Measurements from ENCODE around the gene NKX6-2.
A peak's percentile ranks its signal among the peaks of the same experiment; 100 is the strongest.

Gene NKX6-2

DNA sequence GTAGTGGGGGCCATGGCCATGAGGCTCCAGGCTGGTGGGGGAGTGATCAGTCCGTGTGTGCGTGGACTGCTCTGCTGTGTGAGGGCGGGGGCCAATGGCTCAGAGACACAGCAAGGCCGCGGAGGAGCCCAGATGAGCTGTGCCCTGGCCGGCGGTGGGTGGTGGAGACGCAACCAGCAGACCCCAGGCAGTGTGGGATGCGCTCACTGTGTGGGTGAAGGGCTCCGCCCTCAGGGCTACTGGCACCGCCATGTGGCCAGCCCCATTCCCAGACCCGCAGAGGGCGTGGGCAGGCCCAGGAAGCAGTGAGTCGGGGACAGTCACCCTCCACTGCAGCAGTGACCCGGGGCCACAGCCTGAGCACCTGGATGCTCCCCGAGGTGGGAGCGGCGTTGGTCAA lies 9.1 kb downstream of the NKX6-2 start:
- H3K4me3 ChIP-seq (ENCODE audit: insufficient read depth in 1 of 2, low read depth in 1 of 2, low read length in 2 of 2): no peak overlapping the region
- H3K4ac ChIP-seq (ENCODE audit: low read depth in 1 of 2, low read length in 2 of 2): no peak overlapping the region
- DNase-seq: no peak
- no peak overlapping the region for H2BK12ac ChIP-seq (ENCODE audit: low read length in 2 of 2)
- H3K4me1 ChIP-seq (ENCODE audit: control insufficient read depth, insufficient read depth, low read depth, low read length): peaks cover 2% of the 10 kb centered on the region
- no peak overlapping the region for H3K18ac ChIP-seq (ENCODE audit: low read depth in 1 of 2, low read length in 2 of 2)
- no peak overlapping the region for H3K9ac ChIP-seq (ENCODE audit: low read length)
- H3K9me3 ChIP-seq (ENCODE audit: control insufficient read depth, low read length): no peaks in the 10 kb centered on the region
- H3K4me2 ChIP-seq (ENCODE audit: low read length, poor library complexity, severe bottlenecking): no peak overlapping the region
- whole genome bisulfite sequencing: 85% methylated on average over 18 of the region's 18 CpGs
- no peak overlapping the region for H2BK5ac ChIP-seq (ENCODE audit: low read depth, low read length, poor library complexity, severe bottlenecking)
- peaks cover 8 to 56% of the 10 kb centered on the region in 2 experiments for H3K36me3 ChIP-seq (ENCODE audit: control insufficient read depth in 1 of 2, insufficient read depth in 2 of 2, low read depth in 1 of 2, low read length in 2 of 2)
- no peak overlapping the region for H2BK120ac ChIP-seq (ENCODE audit: low read depth, low read length)
- no peaks in the 10 kb centered on the region for H3K27me3 ChIP-seq (ENCODE audit: control insufficient read depth in 1 of 2, insufficient read depth in 1 of 2, low read length in 2 of 2)
- H2AFZ ChIP-seq (ENCODE audit: low read depth, low read length): no peak overlapping the region
- H3K79me1 ChIP-seq (replicated peaks; ENCODE audit: low read length, poor library complexity, severe bottlenecking): peaks cover 2% of the 10 kb centered on the region
- no peak overlapping the region for H2BK15ac ChIP-seq (ENCODE audit: low read depth, poor library complexity, severe bottlenecking)
- H2AK5ac ChIP-seq (ENCODE audit: low read length, severe bottlenecking): no peak overlapping the region
- no peak overlapping the region for H3K27ac ChIP-seq (ENCODE audit: low read length, poor library complexity, severe bottlenecking)
- no peak overlapping the region for H3K23ac ChIP-seq (ENCODE audit: low read length in 2 of 2)
- no peak overlapping the region for H3K14ac ChIP-seq (ENCODE audit: low read length in 2 of 2)
- no peak overlapping the region for H4K8ac ChIP-seq (ENCODE audit: low read length)
- no peak overlapping the region for H4K91ac ChIP-seq (ENCODE audit: low read length)

DNA sequence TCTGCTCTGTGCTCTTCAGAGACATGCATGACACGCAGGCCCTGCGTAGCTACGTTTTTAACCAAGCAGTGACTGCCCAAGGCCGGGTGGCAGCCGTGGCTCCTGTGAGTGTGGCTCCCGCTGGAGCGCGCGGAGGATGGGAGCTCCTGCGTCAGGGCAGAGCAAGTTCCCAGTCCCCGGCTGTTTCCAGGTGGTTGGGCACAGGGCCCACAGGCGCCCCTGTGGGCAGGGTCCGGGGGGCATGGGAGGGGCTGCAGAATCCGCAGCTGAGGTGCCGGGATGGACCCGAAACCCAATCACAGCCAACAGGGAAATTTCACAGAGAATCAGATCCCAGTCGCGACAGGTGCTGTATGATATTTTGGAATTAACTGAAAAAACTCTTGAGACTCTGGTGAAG lies 9.8 kb downstream of the NKX6-2 start:
- H3K4me2 ChIP-seq (ENCODE audit: low read length, poor library complexity, severe bottlenecking): no peak overlapping the region
- peaks cover 2% of the 10 kb centered on the region for H3K79me1 ChIP-seq (replicated peaks; ENCODE audit: low read length, poor library complexity, severe bottlenecking)
- H3K27me3 ChIP-seq (ENCODE audit: control insufficient read depth in 1 of 2, insufficient read depth in 1 of 2, low read length in 2 of 2): no peaks in the 10 kb centered on the region
- no peak overlapping the region for H2BK5ac ChIP-seq (ENCODE audit: low read depth, low read length, poor library complexity, severe bottlenecking)
- no peak overlapping the region for H3K4me3 ChIP-seq (ENCODE audit: insufficient read depth in 1 of 2, low read depth in 1 of 2, low read length in 2 of 2)
- H2BK12ac ChIP-seq (ENCODE audit: low read length in 2 of 2): no peak overlapping the region
- H4K8ac ChIP-seq (ENCODE audit: low read length): no peak overlapping the region
- H3K27ac ChIP-seq (ENCODE audit: low read length, poor library complexity, severe bottlenecking): no peak overlapping the region
- no peak overlapping the region for H4K91ac ChIP-seq (ENCODE audit: low read length)
- no peak for DNase-seq
- H3K23ac ChIP-seq (ENCODE audit: low read length in 2 of 2): no peak overlapping the region
- no peak overlapping the region for H2AK5ac ChIP-seq (ENCODE audit: low read length, severe bottlenecking)
- no peak overlapping the region for H3K18ac ChIP-seq (ENCODE audit: low read depth in 1 of 2, low read length in 2 of 2)
- H3K36me3 ChIP-seq (ENCODE audit: control insufficient read depth in 1 of 2, insufficient read depth in 2 of 2, low read depth in 1 of 2, low read length in 2 of 2): peaks cover 1 to 55% of the 10 kb centered on the region in 2 experiments
- H3K9me3 ChIP-seq (ENCODE audit: control insufficient read depth, low read length): no peaks in the 10 kb centered on the region
- H3K4me1 ChIP-seq (ENCODE audit: control insufficient read depth, insufficient read depth, low read depth, low read length): peaks cover 2% of the 10 kb centered on the region
- no peak overlapping the region for H2AFZ ChIP-seq (ENCODE audit: low read depth, low read length)
- WGBS: 95% methylated on average over 18 of the region's 18 CpGs
- no peak overlapping the region for H3K14ac ChIP-seq (ENCODE audit: low read length in 2 of 2)
- no peak overlapping the region for H3K4ac ChIP-seq (ENCODE audit: low read depth in 1 of 2, low read length in 2 of 2)
- H2BK15ac ChIP-seq (ENCODE audit: low read depth, poor library complexity, severe bottlenecking): no peak overlapping the region
- no peak overlapping the region for H2BK120ac ChIP-seq (ENCODE audit: low read depth, low read length)
- H3K9ac ChIP-seq (ENCODE audit: low read length): no peak overlapping the region

DNA sequence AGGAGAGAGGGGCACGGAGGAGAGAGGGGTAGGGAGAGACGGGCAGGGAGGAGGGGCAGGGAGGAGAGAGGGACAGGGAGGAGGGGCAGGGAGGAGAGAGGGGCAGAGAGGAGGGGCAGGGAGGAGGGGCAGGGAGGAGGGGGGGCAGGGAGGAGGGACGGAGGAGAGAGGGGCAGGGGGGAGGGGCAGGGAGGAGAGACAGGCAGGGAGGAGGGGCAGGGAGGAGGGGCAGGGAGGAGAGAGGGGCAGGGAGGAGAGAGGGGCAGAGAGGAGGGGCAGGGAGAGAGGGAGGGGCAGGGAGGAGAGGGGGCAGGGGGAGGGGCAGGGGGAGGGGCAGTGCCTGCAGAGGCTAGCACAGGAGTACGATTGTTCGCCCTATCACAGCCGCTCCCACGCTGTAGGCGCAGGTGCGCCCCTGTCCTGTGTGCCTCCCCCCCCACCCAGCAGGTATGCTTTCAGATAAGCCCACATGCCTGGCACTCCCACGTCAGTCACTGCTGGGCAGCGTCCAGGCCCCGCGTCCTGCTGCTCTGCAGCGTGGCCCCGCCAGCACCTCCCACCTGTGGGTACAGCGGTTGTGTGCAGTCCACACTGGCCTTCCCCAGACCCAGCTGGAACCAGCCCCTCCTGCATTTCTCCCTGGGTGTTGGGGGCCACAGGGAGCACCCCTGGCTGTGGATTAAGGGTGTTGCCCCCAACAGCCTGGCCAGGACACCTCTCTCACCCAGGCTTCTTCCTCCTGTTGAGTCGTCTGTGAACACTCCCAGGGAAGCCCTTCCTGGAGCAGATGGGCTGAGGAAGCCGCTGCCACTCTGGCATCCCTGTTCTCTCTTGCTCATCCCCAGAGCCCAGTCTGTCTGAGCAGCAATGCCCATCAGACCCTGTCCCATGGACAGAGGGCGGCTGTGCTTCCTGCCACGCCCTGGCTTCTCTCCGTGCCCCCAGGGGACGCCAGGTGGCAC lies 10.8 kb downstream of the NKX6-2 start:
- no peak overlapping the region for H2BK5ac ChIP-seq (ENCODE audit: low read depth, low read length, poor library complexity, severe bottlenecking)
- H3K27me3 ChIP-seq (ENCODE audit: control insufficient read depth in 1 of 2, insufficient read depth in 1 of 2, low read length in 2 of 2): no peaks in the 10 kb centered on the region
- H3K14ac ChIP-seq (ENCODE audit: low read length in 2 of 2): no peak overlapping the region
- H3K27ac ChIP-seq (ENCODE audit: low read length, poor library complexity, severe bottlenecking): no peak overlapping the region
- WGBS: 90% methylated on average over 19 of the region's 22 CpGs
- peaks cover 2% of the 10 kb centered on the region for H3K4me1 ChIP-seq (ENCODE audit: control insufficient read depth, insufficient read depth, low read depth, low read length)
- no peak overlapping the region for H3K4ac ChIP-seq (ENCODE audit: low read depth in 1 of 2, low read length in 2 of 2)
- H3K4me2 ChIP-seq (ENCODE audit: low read length, poor library complexity, severe bottlenecking): no peak overlapping the region
- peaks cover 2% of the 10 kb centered on the region for H3K79me1 ChIP-seq (replicated peaks; ENCODE audit: low read length, poor library complexity, severe bottlenecking)
- H2AK5ac ChIP-seq (ENCODE audit: low read length, severe bottlenecking): no peak overlapping the region
- no peak for DNase-seq
- H2BK120ac ChIP-seq (ENCODE audit: low read depth, low read length): no peak overlapping the region
- H3K9ac ChIP-seq (ENCODE audit: low read length): no peak overlapping the region
- H4K8ac ChIP-seq (ENCODE audit: low read length): peak overlapping the region; percentile 32
- H3K23ac ChIP-seq (ENCODE audit: low read length in 2 of 2): no peak overlapping the region
- no peak overlapping the region for H3K4me3 ChIP-seq (ENCODE audit: insufficient read depth in 1 of 2, low read depth in 1 of 2, low read length in 2 of 2)
- H3K36me3 ChIP-seq (ENCODE audit: control insufficient read depth in 1 of 2, insufficient read depth in 2 of 2, low read depth in 1 of 2, low read length in 2 of 2): peaks cover 0 to 60% of the 10 kb centered on the region in 2 experiments
- no peak overlapping the region for H3K18ac ChIP-seq (ENCODE audit: low read depth in 1 of 2, low read length in 2 of 2)
- no peaks in the 10 kb centered on the region for H3K9me3 ChIP-seq (ENCODE audit: control insufficient read depth, low read length)
- H2AFZ ChIP-seq (ENCODE audit: low read depth, low read length): no peak overlapping the region
- no peak overlapping the region for H4K91ac ChIP-seq (ENCODE audit: low read length)
- no peak overlapping the region for H2BK12ac ChIP-seq (ENCODE audit: low read length in 2 of 2)
- peak overlapping the region; percentile 15 for H2BK15ac ChIP-seq (ENCODE audit: low read depth, poor library complexity, severe bottlenecking)

DNA sequence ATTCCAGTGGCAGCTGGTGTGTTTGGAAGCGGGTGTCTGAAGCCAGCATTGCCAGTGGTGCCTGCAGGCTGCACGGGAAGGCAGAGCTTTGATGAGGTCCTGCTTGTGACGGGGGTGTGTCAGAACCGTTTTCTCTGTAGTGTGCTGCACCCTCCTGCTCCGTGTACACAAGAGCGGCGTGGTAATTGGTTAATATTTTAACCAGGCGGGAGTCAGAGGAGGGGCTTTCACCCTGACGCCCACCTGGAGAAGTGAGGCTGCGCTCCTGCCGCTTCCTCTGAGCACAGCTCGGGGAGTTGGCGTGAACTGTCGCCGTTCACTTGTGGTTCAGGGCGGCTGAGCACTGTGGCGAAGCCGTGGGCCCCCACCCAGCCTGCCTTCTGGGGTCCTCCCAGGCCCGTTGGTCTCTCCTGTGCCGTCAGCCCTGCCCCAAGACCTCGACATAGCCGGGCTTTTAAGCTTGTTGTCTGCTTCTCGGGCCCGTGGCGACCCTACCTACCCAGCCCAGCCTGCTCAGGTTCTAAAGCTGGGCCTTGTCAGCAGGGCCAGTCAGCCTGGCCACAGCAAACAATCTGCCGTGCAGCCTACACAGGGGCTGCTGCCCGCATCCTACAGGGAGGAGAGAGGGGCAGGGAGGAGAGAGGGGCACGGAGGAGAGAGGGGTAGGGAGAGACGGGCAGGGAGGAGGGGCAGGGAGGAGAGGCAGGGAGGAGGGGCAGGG lies 11.6 kb downstream of the NKX6-2 start:
- Histone ChIP-seq H3K4me3 (ENCODE audit: insufficient read depth in 1 of 2, low read depth in 1 of 2, low read length in 2 of 2) (no peak overlapping the region), H2BK12ac (ENCODE audit: low read length in 2 of 2) (no peak overlapping the region), H3K9ac (ENCODE audit: low read length) (no peak overlapping the region), H2BK120ac (ENCODE audit: low read depth, low read length) (no peak overlapping the region), H3K23ac (ENCODE audit: low read length in 2 of 2) (no peak overlapping the region), H2AFZ (ENCODE audit: low read depth, low read length) (no peak overlapping the region), H3K4ac (ENCODE audit: low read depth in 1 of 2, low read length in 2 of 2) (peak overlapping the region in 1 of 2 experiments; percentile 31), H3K27ac (ENCODE audit: low read length, poor library complexity, severe bottlenecking) (no peak overlapping the region), H2AK5ac (ENCODE audit: low read length, severe bottlenecking) (no peak overlapping the region), H3K4me1 (ENCODE audit: control insufficient read depth, insufficient read depth, low read depth, low read length) (peaks cover 2% of the 10 kb centered on the region), H2BK5ac (ENCODE audit: low read depth, low read length, poor library complexity, severe bottlenecking) (no peak overlapping the region), H3K27me3 (ENCODE audit: control insufficient read depth in 1 of 2, insufficient read depth in 1 of 2, low read length in 2 of 2) (no peaks in the 10 kb centered on the region), H2BK15ac (ENCODE audit: low read depth, poor library complexity, severe bottlenecking) (no peak overlapping the region), H3K4me2 (ENCODE audit: low read length, poor library complexity, severe bottlenecking) (no peak overlapping the region), H3K18ac (ENCODE audit: low read depth in 1 of 2, low read length in 2 of 2) (no peak overlapping the region), H4K8ac (ENCODE audit: low read length) (no peak overlapping the region), H3K14ac (ENCODE audit: low read length in 2 of 2) (no peak overlapping the region), H3K9me3 (ENCODE audit: control insufficient read depth, low read length) (no peaks in the 10 kb centered on the region), H4K91ac (ENCODE audit: low read length) (no peak overlapping the region), H3K79me1 (replicated peaks; ENCODE audit: low read length, poor library complexity, severe bottlenecking) (peaks cover 2% of the 10 kb centered on the region), H3K36me3 (ENCODE audit: control insufficient read depth in 1 of 2, insufficient read depth in 2 of 2, low read depth in 1 of 2, low read length in 2 of 2) (peaks cover 2 to 61% of the 10 kb centered on the region in 2 experiments)
- WGBS: 86% methylated on average over 29 of the region's 29 CpGs
- no peak for DNase-seq

All from mesenchymal stem cell (in vitro differentiated cells and primary cell).